PC-3 (cell line): Measurements from ENCODE around the gene NT5DC1.

ENCODE experiments used
- CTCF ChIP-seq: fragments of 300-600 bp; sonication (generic); conservative IDR thresholded peaks from 2 replicates; pipeline ENCODE4 v1.5.1; 2017; ENCODE audit warnings: antibody characterized with exemption, low read depth, mild to moderate bottlenecking, low read length
- EZH2phosphoT487 ChIP-seq: fragments of 300-600 bp; sonication (generic); IDR thresholded peaks from 2 replicates; pipeline ENCODE4 v1.6.1; 2018; ENCODE audit warnings: mild to moderate bottlenecking, antibody characterized with exemption, low read length, borderline replicate concordance

GRCh38 chr6:116239256-116239655 lies 138.6 kb downstream of the NT5DC1 start:
- TF ChIP-seq CTCF (no peak), EZH2phosphoT487 (no peak)
